ENCODE data around the gene NAAA. TPM values are rescaled to one million over a fixed set of nuclear protein-coding genes. Genes with fewer than 3 reads are reported as not detected.
A peak's percentile ranks its signal among the peaks of the same experiment; 100 is the strongest.

NAAA gene
- total and polyA plus RNA-seq, 3 experiments from 2014 or later: 47.9 to 104 (median 51.5) TPM

DNA sequence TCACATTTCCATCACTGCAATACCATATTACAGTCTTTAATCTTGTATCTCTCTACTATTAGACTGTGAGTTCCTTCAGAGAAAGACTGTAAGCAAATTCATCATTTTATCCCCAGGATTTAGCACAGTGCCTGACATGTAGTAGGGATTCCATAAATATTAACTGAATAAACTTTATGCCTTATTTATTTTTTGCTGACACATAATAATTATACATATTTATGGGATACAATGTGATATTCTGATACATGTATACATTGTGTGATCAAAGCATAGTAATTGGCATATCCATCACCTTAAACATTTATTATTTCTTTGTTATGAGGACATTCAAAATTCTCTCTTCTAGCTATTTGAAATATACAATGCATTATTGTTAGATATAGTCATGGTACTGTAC lies 42.3 kb downstream of the NAAA start:
- no peaks in the 10 kb centered on the region for H3K27me3 ChIP-seq (ENCODE audit: insufficient read depth, low read length, poor library complexity, severe bottlenecking)
- H3K27me3 Mint-ChIP-seq: no peaks in the 10 kb centered on the region
- no peak overlapping the region for H3K4me3 ChIP-seq (ENCODE audit: low read length)
- H3K4me3 Mint-ChIP-seq: no peak overlapping the region
- H3K36me3 ChIP-seq (ENCODE audit: insufficient read depth, low read length): no peaks in the 10 kb centered on the region
- no peaks in the 10 kb centered on the region for H3K4me1 ChIP-seq (ENCODE audit: insufficient read depth, low read length)
- ChIA-PET POLR2A (no interaction called here), CTCF (no interaction called here)
- DNase-seq: no peak
- no peak overlapping the region for H3K27ac Mint-ChIP-seq
- H3K9me3 Mint-ChIP-seq: no peaks in the 10 kb centered on the region
- H3K36me3 Mint-ChIP-seq: no peaks in the 10 kb centered on the region
- no peaks in the 10 kb centered on the region for H3K4me1 Mint-ChIP-seq
- no peaks in the 10 kb centered on the region for H3K9me3 ChIP-seq (ENCODE audit: low read length)
- H3K27ac ChIP-seq (ENCODE audit: low read depth, low read length): no peak overlapping the region

DNA sequence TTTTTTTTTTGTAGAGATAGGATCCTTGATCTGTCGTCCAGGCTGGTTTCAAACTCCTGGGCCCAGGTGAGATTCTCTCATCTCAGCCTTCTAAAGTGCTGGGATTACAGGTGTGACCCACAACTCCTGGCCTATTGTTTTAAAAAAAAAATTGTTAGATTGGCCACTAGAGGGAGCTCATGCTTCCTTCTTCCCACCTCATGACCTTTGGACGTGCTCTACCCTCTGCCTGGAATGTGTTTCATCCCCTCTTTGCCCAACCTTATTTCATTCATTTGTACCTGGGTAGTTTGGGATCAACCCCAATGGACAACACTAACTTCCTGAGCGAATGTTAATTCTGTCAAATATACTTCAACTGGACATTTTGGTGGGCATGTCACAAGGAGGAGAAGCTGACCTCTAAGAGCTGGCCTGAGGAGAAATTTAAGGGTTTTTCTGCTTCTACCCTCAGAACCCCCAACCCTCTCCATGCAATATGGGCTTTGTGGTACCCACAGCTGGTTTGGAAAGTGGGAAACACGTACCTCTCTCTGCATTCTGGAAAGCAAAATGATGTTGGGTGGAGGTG lies 45.0 kb downstream of the NAAA start:
- no peak overlapping the region for H3K4me3 ChIP-seq (ENCODE audit: low read length)
- Mint-ChIP-seq H3K4me1 (no peaks in the 10 kb centered on the region), H3K27me3 (no peaks in the 10 kb centered on the region), H3K9me3 (no peaks in the 10 kb centered on the region), H3K27ac (no peak overlapping the region), H3K4me3 (no peak overlapping the region), H3K36me3 (no peaks in the 10 kb centered on the region)
- POLR2A ChIA-PET: interaction anchor here (0.7 kb wide), 1 partner anchor 340 kb away, joined by 3 read pairs; the partner anchor contains the start of gene ODAPH
- CTCF ChIA-PET: interaction anchor here (0.6 to 3.1 kb wide), 14 partner anchors 9 to 171 kb away, joined by 3 to 12 read pairs (median 5); partner anchors contain the start of gene NAAA
- H3K9me3 ChIP-seq (ENCODE audit: low read length): no peaks in the 10 kb centered on the region
- DNase-seq: peak in 2 of 5 donors; percentile 20 to 26
- no peaks in the 10 kb centered on the region for H3K27me3 ChIP-seq (ENCODE audit: insufficient read depth, low read length, poor library complexity, severe bottlenecking)
- no peaks in the 10 kb centered on the region for H3K36me3 ChIP-seq (ENCODE audit: insufficient read depth, low read length)
- no peaks in the 10 kb centered on the region for H3K4me1 ChIP-seq (ENCODE audit: insufficient read depth, low read length)
- no peak overlapping the region for H3K27ac ChIP-seq (ENCODE audit: low read depth, low read length)

DNA sequence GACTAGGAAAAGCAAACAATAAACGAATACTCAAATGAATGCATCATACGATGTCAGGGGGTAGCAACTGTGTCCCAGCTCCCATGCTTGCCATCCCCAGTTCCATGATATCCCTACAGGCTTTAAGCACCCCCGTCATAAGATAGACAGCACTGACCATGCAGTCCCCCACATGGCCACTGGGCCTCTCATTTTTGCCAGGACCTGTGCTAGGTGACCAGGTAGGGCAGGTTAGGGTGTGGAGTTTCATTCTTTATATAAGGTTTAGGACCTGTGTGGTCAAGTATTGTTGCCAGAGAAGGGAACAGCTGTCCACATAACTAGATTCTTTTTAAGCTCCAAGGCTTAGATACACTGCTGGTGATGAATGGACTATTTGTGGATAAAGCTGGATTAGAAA lies 48.3 kb downstream of the NAAA start:
- no peaks in the 10 kb centered on the region for H3K4me1 Mint-ChIP-seq
- Histone ChIP-seq H3K4me3 (ENCODE audit: low read length) (no peak overlapping the region), H3K4me1 (ENCODE audit: insufficient read depth, low read length) (no peaks in the 10 kb centered on the region), H3K36me3 (ENCODE audit: insufficient read depth, low read length) (no peaks in the 10 kb centered on the region), H3K27me3 (ENCODE audit: insufficient read depth, low read length, poor library complexity, severe bottlenecking) (no peaks in the 10 kb centered on the region), H3K9me3 (ENCODE audit: low read length) (no peaks in the 10 kb centered on the region), H3K27ac (ENCODE audit: low read depth, low read length) (no peak overlapping the region)
- no peaks in the 10 kb centered on the region for H3K27me3 Mint-ChIP-seq
- no peak overlapping the region for H3K27ac Mint-ChIP-seq
- CTCF ChIA-PET: interaction anchor here (0.9 to 2.0 kb wide), 2 partner anchors 14 to 26 kb away, joined by 4 to 5 read pairs; no protein-coding TSS in a partner anchor
- no peak overlapping the region for H3K4me3 Mint-ChIP-seq
- POLR2A ChIA-PET: no interaction called here
- no peak for DNase-seq
- no peaks in the 10 kb centered on the region for H3K9me3 Mint-ChIP-seq
- no peaks in the 10 kb centered on the region for H3K36me3 Mint-ChIP-seq

DNA sequence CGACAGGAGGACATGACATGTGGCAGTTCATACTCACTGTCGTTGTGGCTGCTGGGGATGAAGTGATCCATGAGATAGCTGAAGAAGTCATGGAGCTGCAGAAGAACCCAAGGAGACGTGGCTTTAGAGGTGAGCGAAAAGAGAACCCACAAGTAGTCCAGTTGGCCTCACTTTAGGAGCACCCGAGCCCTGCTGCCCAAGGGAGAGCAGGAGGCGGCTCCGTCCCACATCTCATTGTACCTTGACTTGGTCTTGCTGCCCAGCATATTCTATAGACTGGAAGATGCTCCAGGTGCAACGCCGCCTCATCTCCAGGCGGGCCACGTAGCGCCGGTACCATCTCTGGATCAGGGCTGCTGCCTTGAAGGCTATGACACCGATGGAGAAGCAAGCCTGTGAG lies 49.2 kb downstream of the NAAA start:
- ChIA-PET CTCF (no interaction called here), POLR2A (no interaction called here)
- Histone ChIP-seq H3K27me3 (ENCODE audit: insufficient read depth, low read length, poor library complexity, severe bottlenecking) (no peaks in the 10 kb centered on the region), H3K27ac (ENCODE audit: low read depth, low read length) (no peak overlapping the region), H3K4me3 (ENCODE audit: low read length) (no peak overlapping the region), H3K4me1 (ENCODE audit: insufficient read depth, low read length) (no peaks in the 10 kb centered on the region), H3K36me3 (ENCODE audit: insufficient read depth, low read length) (no peaks in the 10 kb centered on the region), H3K9me3 (ENCODE audit: low read length) (no peaks in the 10 kb centered on the region)
- H3K4me1 Mint-ChIP-seq: no peaks in the 10 kb centered on the region
- no peak for DNase-seq
- no peak overlapping the region for H3K27ac Mint-ChIP-seq
- H3K9me3 Mint-ChIP-seq: no peaks in the 10 kb centered on the region
- H3K27me3 Mint-ChIP-seq: no peaks in the 10 kb centered on the region
- H3K36me3 Mint-ChIP-seq: no peaks in the 10 kb centered on the region
- H3K4me3 Mint-ChIP-seq: no peak overlapping the region

DNA sequence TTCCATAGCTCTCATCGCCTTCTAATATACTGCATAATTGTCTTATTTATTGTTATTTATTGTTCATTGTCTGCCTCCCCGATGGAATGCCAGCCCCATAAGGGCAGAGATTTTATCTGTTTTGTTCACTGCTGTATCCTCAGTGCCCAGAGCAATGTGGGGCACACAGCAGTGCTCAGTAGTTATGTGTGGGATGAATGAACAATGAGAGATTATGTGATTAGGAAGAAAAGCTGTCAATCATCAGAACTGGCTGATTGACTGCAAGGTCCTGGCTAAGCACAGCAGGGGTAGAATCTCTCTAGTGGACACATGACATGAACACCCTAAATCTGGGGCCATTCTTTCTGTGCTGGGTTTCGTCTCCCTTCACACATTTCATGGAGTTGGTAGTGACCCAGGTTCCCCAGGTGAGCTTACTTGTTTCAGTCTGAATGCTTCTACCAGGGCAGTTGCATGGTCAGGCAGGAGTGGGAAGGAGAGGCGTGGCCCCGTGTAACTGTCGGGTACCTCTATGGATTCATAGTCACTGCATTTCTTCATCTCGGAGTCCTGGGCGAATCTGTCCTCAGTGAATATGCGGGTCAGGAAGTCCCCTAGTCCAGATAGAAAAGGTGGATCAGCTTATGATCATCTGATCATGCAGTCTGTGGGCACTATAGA lies 51.1 kb downstream of the NAAA start:
- H3K36me3 Mint-ChIP-seq: no peaks in the 10 kb centered on the region
- ChIA-PET POLR2A (no interaction called here), CTCF (no interaction called here)

DNA sequence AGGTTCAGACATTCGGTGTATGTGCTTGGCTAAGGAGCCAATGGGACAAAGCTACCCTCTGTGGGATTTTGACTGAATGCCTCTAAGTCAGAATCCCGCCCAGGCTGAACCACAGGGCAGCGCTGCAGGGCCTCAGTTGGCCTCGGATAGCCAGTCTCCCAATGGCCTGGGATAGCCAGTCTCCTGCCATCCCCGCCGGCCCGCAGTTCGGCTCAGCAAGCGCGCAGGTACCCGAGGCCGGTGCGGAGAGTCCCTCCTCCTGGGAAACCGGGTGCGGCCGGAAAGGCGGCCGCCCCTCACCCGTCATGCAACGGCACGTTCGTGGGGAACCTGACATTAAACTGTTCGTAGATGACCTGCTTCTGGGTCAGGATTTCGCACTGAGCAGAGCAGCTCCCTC lies 54.7 kb downstream of the NAAA start:
- Mint-ChIP-seq H3K27ac (no peak overlapping the region), H3K4me3 (no peak overlapping the region), H3K4me1 (no peaks in the 10 kb centered on the region), H3K9me3 (no peaks in the 10 kb centered on the region), H3K27me3 (peaks cover 0 to 5% of the 10 kb centered on the region in 2 donors), H3K36me3 (peaks cover 0 to 3% (median 0%) of the 10 kb centered on the region in 3 donors)
- H3K27me3 ChIP-seq (ENCODE audit: insufficient read depth, low read length, poor library complexity, severe bottlenecking): no peaks in the 10 kb centered on the region
- H3K27ac ChIP-seq (ENCODE audit: low read depth, low read length): no peak overlapping the region
- H3K4me3 ChIP-seq (ENCODE audit: low read length): no peak overlapping the region
- POLR2A ChIA-PET: no interaction called here
- CTCF ChIA-PET: interaction anchor here (1.3 to 2.3 kb wide), 2 partner anchors 10 to 38 kb away, joined by 3 to 7 read pairs; no protein-coding TSS in a partner anchor
- H3K4me1 ChIP-seq (ENCODE audit: insufficient read depth, low read length): no peaks in the 10 kb centered on the region
- H3K9me3 ChIP-seq (ENCODE audit: low read length): no peaks in the 10 kb centered on the region
- H3K36me3 ChIP-seq (ENCODE audit: insufficient read depth, low read length): no peaks in the 10 kb centered on the region
- DNase-seq: no peak

More for the DNA sequence above, 51.1 kb downstream of the NAAA start:
- no peaks in the 10 kb centered on the region for H3K27me3 Mint-ChIP-seq
- H3K36me3 ChIP-seq (ENCODE audit: insufficient read depth, low read length): no peaks in the 10 kb centered on the region
- no peaks in the 10 kb centered on the region for H3K27me3 ChIP-seq (ENCODE audit: insufficient read depth, low read length, poor library complexity, severe bottlenecking)
- H3K27ac Mint-ChIP-seq: no peak overlapping the region
- H3K4me1 Mint-ChIP-seq: no peaks in the 10 kb centered on the region
- no peaks in the 10 kb centered on the region for H3K9me3 ChIP-seq (ENCODE audit: low read length)
- no peak overlapping the region for H3K4me3 ChIP-seq (ENCODE audit: low read length)
- no peaks in the 10 kb centered on the region for H3K4me1 ChIP-seq (ENCODE audit: insufficient read depth, low read length)
- no peaks in the 10 kb centered on the region for H3K9me3 Mint-ChIP-seq
- H3K27ac ChIP-seq (ENCODE audit: low read depth, low read length): no peak overlapping the region
- no peak overlapping the region for H3K4me3 Mint-ChIP-seq
- no peak for DNase-seq

DNA sequence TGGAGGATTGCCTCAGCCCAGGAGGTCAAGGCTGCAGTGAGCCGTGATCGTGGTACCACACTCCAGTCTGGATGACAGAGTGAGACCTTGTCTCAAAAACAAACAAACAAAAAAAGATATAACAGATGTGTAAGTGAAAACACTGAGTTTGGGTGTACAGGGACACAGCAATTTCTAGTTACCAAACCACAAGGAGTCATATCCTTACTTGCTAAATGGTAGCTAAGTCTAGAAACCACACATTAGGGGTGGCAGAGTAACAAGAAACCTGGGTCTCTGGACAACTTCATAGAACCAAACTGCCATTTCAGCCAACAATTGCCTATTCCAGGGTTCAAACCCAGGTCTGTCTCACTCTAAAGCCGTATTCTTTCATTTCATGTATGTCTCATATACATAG lies 59.3 kb downstream of the NAAA start:
- CTCF ChIA-PET: interaction anchor here (3.2 kb wide), 1 partner anchor 14 kb away, joined by 11 read pairs; no protein-coding TSS in a partner anchor
- no peak overlapping the region for H3K4me3 ChIP-seq (ENCODE audit: low read length)
- no peaks in the 10 kb centered on the region for H3K9me3 Mint-ChIP-seq

DNA sequence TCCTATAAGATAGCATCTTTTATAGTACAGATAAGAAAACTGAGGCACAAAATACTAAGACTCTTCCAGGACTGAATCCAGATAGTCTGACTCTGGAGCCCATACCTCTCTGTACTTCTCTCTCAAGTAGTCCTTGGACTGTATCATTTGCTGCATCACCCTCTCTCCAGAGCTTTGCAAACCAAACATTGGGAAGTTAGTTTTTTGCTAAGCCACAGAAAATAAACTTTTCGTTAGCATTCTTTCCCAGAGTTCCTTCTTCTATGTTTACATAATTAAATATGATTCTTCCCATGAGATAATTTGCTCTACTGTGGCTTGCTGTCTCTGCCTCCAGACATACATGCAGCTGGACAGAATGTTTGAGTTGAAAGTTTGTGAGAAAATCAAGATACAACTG lies 60.5 kb downstream of the NAAA start:
- POLR2A ChIA-PET: no interaction called here
- no peak for DNase-seq
- Mint-ChIP-seq H3K27me3 (peaks cover 6 to 9% of the 10 kb centered on the region in 2 donors), H3K36me3 (peaks cover 0 to 3% (median 0%) of the 10 kb centered on the region in 3 donors), H3K27ac (no peak overlapping the region), H3K4me3 (no peak overlapping the region), H3K9me3 (no peaks in the 10 kb centered on the region), H3K4me1 (no peaks in the 10 kb centered on the region)
- no peaks in the 10 kb centered on the region for H3K4me1 ChIP-seq (ENCODE audit: insufficient read depth, low read length)
- H3K27me3 ChIP-seq (ENCODE audit: insufficient read depth, low read length, poor library complexity, severe bottlenecking): no peaks in the 10 kb centered on the region
- no peaks in the 10 kb centered on the region for H3K9me3 ChIP-seq (ENCODE audit: low read length)
- H3K36me3 ChIP-seq (ENCODE audit: insufficient read depth, low read length): no peaks in the 10 kb centered on the region
- no peak overlapping the region for H3K4me3 ChIP-seq (ENCODE audit: low read length)
- H3K27ac ChIP-seq (ENCODE audit: low read depth, low read length): no peak overlapping the region
- CTCF ChIA-PET: no interaction called here

More for the DNA sequence above, 59.3 kb downstream of the NAAA start:
- Mint-ChIP-seq H3K27ac (peak overlapping the region in 1 of 8 donors; percentile 69), H3K4me1 (no peaks in the 10 kb centered on the region), H3K4me3 (no peak overlapping the region), H3K36me3 (peaks cover 0 to 3% (median 0%) of the 10 kb centered on the region in 3 donors), H3K27me3 (peaks cover 6 to 9% of the 10 kb centered on the region in 2 donors)
- Histone ChIP-seq H3K36me3 (ENCODE audit: insufficient read depth, low read length) (no peaks in the 10 kb centered on the region), H3K27ac (ENCODE audit: low read depth, low read length) (no peak overlapping the region), H3K9me3 (ENCODE audit: low read length) (no peaks in the 10 kb centered on the region), H3K27me3 (ENCODE audit: insufficient read depth, low read length, poor library complexity, severe bottlenecking) (no peaks in the 10 kb centered on the region), H3K4me1 (ENCODE audit: insufficient read depth, low read length) (no peaks in the 10 kb centered on the region)
- POLR2A ChIA-PET: no interaction called here
- no peak for DNase-seq
